Pancreas (tissue), 10 donors: Measurements from ENCODE around the gene FAAP100. TPM values are rescaled to one million over a fixed set of nuclear protein-coding genes. Genes with fewer than 3 reads are reported as not detected.

ENCODE experiments used
- ATAC-seq, 4 donors: fragments of 200-7000 bp; cut with Tn5 transposase; one replicate each; pipeline versions ENCODE4 v1.8.0 to v1.9.1; 2020; ENCODE audit warnings: mild to moderate bottlenecking in 4 of 4, moderate library complexity in 4 of 4
- DNase-seq, 6 donors: peaks; one replicate each; pipeline ENCODE4 v3.0.0-alpha.2; 2020
- FAIRE-seq: peaks from 2 replicates; lab custom pipeline; 2012; peaks lifted over from hg19 to GRCh38; lab: Jason Lieb, UNC
- H3K27ac ChIP-seq, 4 donors: fragments of 200-600 bp; sonication (generic); 1 replicate in 3 of 4; 2 replicates in 1 of 4; pipeline versions ENCODE4 v1.5.0 to v1.8.0; 2020
- H3K27me3 ChIP-seq, 4 donors: fragments of 200-600 bp; one replicate each; pipeline ENCODE4 v1.8.0; 2021
- H3K36me3 ChIP-seq, 3 donors: fragments of 200-600 bp; sonication (generic) in 1 of 3; one replicate each; pipeline versions ENCODE4 v1.5.0 to v1.8.0; 2020 to 2021
- H3K4me1 ChIP-seq, 3 donors: fragments of 200-600 bp; one replicate each; pipeline ENCODE4 v1.8.0; 2021
- H3K4me3 ChIP-seq, 4 donors: fragments of 200-600 bp; sonication (generic) in 2 of 4; one replicate each; pipeline versions ENCODE4 v1.5.0 to v1.8.0; 2020 to 2021
- H3K9me3 ChIP-seq, 4 donors: fragments of 200-600 bp; one replicate each; pipeline ENCODE4 v1.8.0; 2021
- CTCF ChIP-seq, 4 donors: fragments of 200-600 bp; sonication (generic) in 3 of 4; IDR thresholded peaks; one replicate each; pipeline versions ENCODE4 v1.5.0 to v1.8.0; 2021; ENCODE audit warnings: antibody characterized with exemption in 4 of 4
- whole genome bisulfite sequencing, 2 donors: extraction: QIAGEN DNeasy Blood & Tissue Kit; methylation state at CpG; one replicate each; pipeline ENCODE4 v1.1.7; 2013; 5-methylcytosine and 5-hydroxymethylcytosine counted together
- intact Hi-C, 3 donors: fragments of 100-400 bp; cut with DNase I; formaldehyde crosslinking; loops; one replicate each; pipeline versions ENCODE4 v1.11.1 to v1.14.2; 2022
- polyA plus RNA-seq, 2 donors: library from polyadenylated mRNA; stranded (reverse); fragments of 200-250 nt; gene quantifications; one replicate each; pipeline ENCODE4 v1.2.3, GENCODE V29; 2013
- total RNA-seq, 6 donors: library from RNA; stranded (reverse); fragmentation: NEBNext Ultra II Directional in 4 of 6; extraction: Animal tissue kit (Norgen Biotek cat#: 25700) in 4 of 6; gene quantifications; one replicate each; pipeline versions ENCODE4 v1.2.1 to v1.2.4, GENCODE V29; 2021 to 2023
- donor health status: healthy with polysubstance abuse.
- donor health status: DM: no; HTN: no; CAD: no; lungs with moderate emphysema.
- donor health status: DM: no; HTN: no; CAD: no.
- donor health status: control.
- donor health status: control.
- donor health status: Bipolar disorder and iron deficiency.
- donor health status: DM: yes; HTN: yes; CAD: no.
- donor health status: DM: no; HTN: no; CAD: no.
- donor health status: DM: no; HTN: no; CAD: no.
- donor health status: DM: yes; HTN: yes; CAD: no.

FAAP100 gene
- total and polyA plus RNA-seq, 8 donors = 9.4 to 66.0 (median 14.8) TPM

- FAIRE-seq (no peak), DNase-seq (no peak)
These were observed 60.4 kb downstream of the FAAP100 start for GRCh38 chr17:81491761-81492160.

DNA sequence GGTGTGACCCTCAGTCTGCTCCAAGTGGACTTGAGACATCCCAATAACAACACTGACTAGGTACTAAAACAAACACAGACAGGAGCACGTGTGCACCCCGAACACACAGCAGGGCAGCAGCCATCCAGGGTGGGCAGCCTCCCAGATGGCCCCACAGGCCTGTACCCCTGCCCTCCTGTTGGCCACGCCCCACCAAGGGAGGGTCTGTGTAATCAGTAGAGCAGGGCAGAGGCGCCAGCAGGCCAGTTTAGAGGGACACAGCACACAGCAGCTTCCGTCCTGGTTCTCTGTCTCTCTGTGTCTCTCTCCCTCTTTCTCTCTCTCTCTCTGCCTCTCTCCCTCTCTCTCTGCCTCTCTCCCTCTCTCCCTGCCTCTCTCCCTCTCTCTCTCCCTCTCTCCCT, 61.0 kb downstream of the FAAP100 start:
- peaks cover 0 to 6% (median 5%) of the 10 kb centered on the region in 3 donors for H3K4me1 ChIP-seq
- 35 to 41% methylated on average over 5 of the region's 5 CpGs for WGBS, 2 donors
- peak in 1 of 6 donors; percentile 54 for DNase-seq
- no peak for TF ChIP-seq CTCF (IDR thresholded peaks at IDR 0.05)
- no peaks in the 10 kb centered on the region for H3K27me3 ChIP-seq
- no peak overlapping the region for H3K27ac ChIP-seq
- no peaks in the 10 kb centered on the region for H3K36me3 ChIP-seq
- no peak for FAIRE-seq
- ATAC-seq = no peak
- H3K9me3 ChIP-seq = no peaks in the 10 kb centered on the region
- no peak overlapping the region for H3K4me3 ChIP-seq
- intact Hi-C loops = no loop called here

More at GRCh38 chr17:81491761-81492160, 60.4 kb downstream of the FAAP100 start:
- no peaks in the 10 kb centered on the region for H3K36me3 ChIP-seq
- intact Hi-C loops = no loop called here
- ATAC-seq = no peak
- no peak overlapping the region for H3K27ac ChIP-seq
- H3K4me1 ChIP-seq = peaks cover 0 to 6% (median 5%) of the 10 kb centered on the region in 3 donors
- no peak for TF ChIP-seq CTCF (IDR thresholded peaks at IDR 0.05)
- WGBS, 2 donors = 38 to 51% methylated on average over 5 of the region's 5 CpGs
- no peak overlapping the region for H3K4me3 ChIP-seq
- no peaks in the 10 kb centered on the region for H3K9me3 ChIP-seq
- no peaks in the 10 kb centered on the region for H3K27me3 ChIP-seq

- Histone ChIP-seq H3K27me3 (no peaks in the 10 kb centered on the region), H3K27ac (no peak overlapping the region), H3K4me1 (peaks cover 0 to 6% (median 5%) of the 10 kb centered on the region in 3 donors), H3K36me3 (no peaks in the 10 kb centered on the region), H3K4me3 (no peak overlapping the region), H3K9me3 (no peaks in the 10 kb centered on the region)
- no peak for ATAC-seq
- DNase-seq = no peak
- 55 to 63% methylated on average over 14 of the region's 14 CpGs for WGBS, 2 donors
- intact Hi-C loops = loop anchor here in 1 of 3 donors (10.0 kb wide), 2 partner anchors 85 to 235 kb away; no protein-coding TSS in a partner anchor
- no peak for TF ChIP-seq CTCF (IDR thresholded peaks at IDR 0.05)
- FAIRE-seq = no peak
These were observed 61.9 kb downstream of the FAAP100 start for GRCh38 chr17:81489998-81490992.

Other genes with a start within 250 kb of the FAAP100 start
- 10 to 100 TPM in 2 of 6 donors, 1 to 10 TPM in 4; 8.0 to 11.5 (median 9.6) TPM for gene BAHCC1, start 156.9 kb downstream of the FAAP100 start, total RNA-seq
- 10 to 100 TPM; 11.4 to 24.1 TPM for gene BAHCC1, start 156.9 kb downstream of the FAAP100 start, polyA plus RNA-seq
- 1,000 to 10,000 TPM; 1,458 to 2,872 (median 2,024) TPM for gene ACTG1, start 39.6 kb downstream of the FAAP100 start, total RNA-seq
- gene ACTG1, start 39.6 kb downstream of the FAAP100 start, polyA plus RNA-seq = 1,000 to 10,000 TPM in 1 of 2 donors, 100 to 1,000 TPM in 1; 889 to 1,003 TPM
- gene FSCN2, start 24.0 kb downstream of the FAAP100 start, total RNA-seq = 10 to 100 TPM in 4 of 6 donors, 1 to 10 TPM in 2; 7.9 to 11.9 (median 10.7) TPM
- 10 to 100 TPM in 1 of 2 donors, 1 to 10 TPM in 1; 2.5 to 15.3 TPM for gene FSCN2, start 24.0 kb downstream of the FAAP100 start, polyA plus RNA-seq
- 10 to 100 TPM; 32.8 to 54.8 (median 36.4) TPM for gene NPLOC4, start 84.8 kb upstream of the FAAP100 start, total RNA-seq
- gene NPLOC4, start 84.8 kb upstream of the FAAP100 start, polyA plus RNA-seq = 10 to 100 TPM; 32.5 to 34.8 TPM
- gene TSPAN10, start 84.8 kb upstream of the FAAP100 start, total RNA-seq = 1 to 10 TPM in 2 of 6 donors, under 1 TPM in 4; 0.24 to 1.5 (median 0.84) TPM
- gene TSPAN10, start 84.8 kb upstream of the FAAP100 start, polyA plus RNA-seq = 1 to 10 TPM; 2.0 to 2.2 TPM
- under 1 TPM in 2 of 6 donors, not detected in 4; 0.31 to 0.37 TPM for gene PDE6G, start 104.2 kb upstream of the FAAP100 start, total RNA-seq
- under 1 TPM; 0.47 to 0.49 TPM for gene PDE6G, start 104.2 kb upstream of the FAAP100 start, polyA plus RNA-seq
- gene OXLD1, start 114.3 kb upstream of the FAAP100 start, total RNA-seq = 10 to 100 TPM in 5 of 6 donors, 1 to 10 TPM in 1; 9.4 to 19.6 (median 13.8) TPM
- 10 to 100 TPM; 48.2 to 57.2 TPM for gene OXLD1, start 114.3 kb upstream of the FAAP100 start, polyA plus RNA-seq
- gene CCDC137, start 114.4 kb upstream of the FAAP100 start, total RNA-seq = 10 to 100 TPM in 1 of 6 donors, 1 to 10 TPM in 5; 2.9 to 11.0 (median 5.6) TPM
- gene CCDC137, start 114.4 kb upstream of the FAAP100 start, polyA plus RNA-seq = 10 to 100 TPM; 12.5 to 50.4 TPM
- 10 to 100 TPM; 10.5 to 18.3 (median 13.1) TPM for gene ARL16, start 131.4 kb upstream of the FAAP100 start, total RNA-seq
- 100 to 1,000 TPM; 102 to 119 TPM for gene ARL16, start 131.4 kb upstream of the FAAP100 start, polyA plus RNA-seq
- 10 to 100 TPM; 39.3 to 56.6 (median 43.0) TPM for gene HGS, start 131.7 kb upstream of the FAAP100 start, total RNA-seq
- 100 to 1,000 TPM; 135 to 174 TPM for gene HGS, start 131.7 kb upstream of the FAAP100 start, polyA plus RNA-seq
- gene MRPL12, start 151.0 kb upstream of the FAAP100 start, total RNA-seq = 10 to 100 TPM; 18.1 to 46.6 (median 23.7) TPM
- gene MRPL12, start 151.0 kb upstream of the FAAP100 start, polyA plus RNA-seq = 10 to 100 TPM; 48.8 to 98.7 TPM
- 10 to 100 TPM; 12.0 to 40.1 (median 17.3) TPM for gene SLC25A10, start 159.9 kb upstream of the FAAP100 start, total RNA-seq
- gene SLC25A10, start 159.9 kb upstream of the FAAP100 start, polyA plus RNA-seq = 10 to 100 TPM; 34.6 to 55.8 TPM